ENCODE measurements around the gene TRHDE. TPM values are rescaled to one million over a fixed set of nuclear protein-coding genes. Genes with fewer than 3 reads are reported as not detected.
A peak's percentile ranks its signal among the peaks of the same experiment; 100 is the strongest.

Gene TRHDE
- total and polyA plus RNA-seq, 9 of the 15 experiments (the other 6 are each of a cell fraction or from before 2014, with no cell fraction given) = 0.03 to 0.29 (median 0.09) TPM

GRCh38 chr12:72560003-72560769 lies 288.0 kb downstream of the TRHDE start (continued):
- TF ChIP-seq ZNF184 (CRISPR knock-in tag; IDR thresholded peaks at IDR 0.05) = no peak
- TF ChIP-seq PTRF (tag; IDR thresholded peaks at IDR 0.05) = no peak
- TF ChIP-seq ZNF239 (CRISPR knock-in tag; IDR thresholded peaks at IDR 0.05) = no peak
- no peak for TF ChIP-seq ARID4B (CRISPR knock-in tag; IDR thresholded peaks at IDR 0.05)
- no peak for TF ChIP-seq ZNF140 (CRISPR knock-in tag; IDR thresholded peaks at IDR 0.05)
- no peak for TF ChIP-seq ETV5 (CRISPR knock-in tag; IDR thresholded peaks at IDR 0.05; ENCODE audit: low read depth)

DNA sequence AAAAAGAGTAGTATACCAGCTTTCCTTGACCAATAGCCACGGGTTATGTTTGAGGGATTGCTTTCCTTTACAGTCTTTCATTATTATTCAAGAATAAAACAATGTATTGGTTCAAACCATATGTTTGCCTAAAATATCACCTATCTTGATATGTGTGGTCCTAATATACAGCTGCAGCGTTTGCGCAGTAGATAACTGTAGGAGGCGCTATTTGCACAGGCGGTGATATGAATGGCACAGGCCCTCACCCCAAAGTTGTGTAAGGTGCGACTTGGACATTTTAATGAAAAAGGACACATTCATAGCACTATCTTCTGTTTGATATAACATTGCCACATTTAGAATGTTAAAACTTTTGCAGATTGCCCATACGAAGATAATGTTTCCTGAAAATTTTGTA lies 298.4 kb downstream of the TRHDE start:
- intact Hi-C loops (cut with micrococcal nuclease) (no loop called here), in situ Hi-C loops (cut with MboI) (no loop called here)
- Histone ChIP-seq H3K79me2 (ENCODE audit: control insufficient read depth, insufficient read depth, low read length) (no peaks in the 10 kb centered on the region), H3K9ac (ENCODE audit: insufficient read depth in 1 of 2, low read depth in 2 of 2, low read length in 2 of 2) (no peak overlapping the region), H3K4me3 (no peak overlapping the region), H4K20me1 (replicated peaks; ENCODE audit: control insufficient read depth, insufficient read depth, low read length) (no peaks in the 10 kb centered on the region), H2AFZ (ENCODE audit: low read depth, low read length) (no peak overlapping the region), H3K4me2 (ENCODE audit: insufficient read depth, low read length) (no peak overlapping the region), H3K27me3 (ENCODE audit: control insufficient read depth in 2 of 2, insufficient read depth in 2 of 2, low read length in 2 of 2) (no peaks in the 10 kb centered on the region), H3K9me1 (ENCODE audit: control insufficient read depth, insufficient read depth, low read length) (no peaks in the 10 kb centered on the region), H3K27ac (ENCODE audit: extremely low read depth, low read depth, low read length) (no peak overlapping the region), H3K36me3 (ENCODE audit: control insufficient read depth, insufficient read depth, low read length) (no peaks in the 10 kb centered on the region), H3K4me1 (replicated peaks in 1 of 2; ENCODE audit: control insufficient read depth in 2 of 2, insufficient read depth in 2 of 2, low read length in 2 of 2) (no peaks in the 10 kb centered on the region), H3K9me3 (replicated peaks; ENCODE audit: control insufficient read depth, insufficient read depth, low read depth, low read length) (no peaks in the 10 kb centered on the region)
- 2% methylated on average over 7 of the region's 7 CpGs for WGBS (ENCODE audit: insufficient coverage, low coverage, missing lambda C conversion rate)
- no peak for FAIRE-seq
- TF ChIP-seq CTCF (IDR thresholded peaks at IDR 0.05 in 2 of 3, conservative IDR thresholded peaks at IDR 0.05 in 1 of 3; ENCODE audit: insufficient read depth in 2 of 3, low read depth in 1 of 3, low read length in 3 of 3) (peak; percentile 10 to 22 (median 15); a peak in 1 of 6 replicates), EZH2 (IDR thresholded peaks at IDR 0.05; ENCODE audit: borderline replicate concordance, low read depth, low read length) (no peak), RAD21 (CRISPR knock-in tag; conservative IDR thresholded peaks at IDR 0.05 in 1 of 2, IDR thresholded peaks at IDR 0.05 in 1 of 2) (peak in 1 of 2 experiments; percentile 56; a peak in 2 of 4 replicates)
- no TSS peak for BruUV-seq (replicated peaks)
- DNase-seq (ENCODE audit: extremely low read depth in 1 of 4, low spot score in 3 of 4) = peak in 1 of 4 experiments; percentile 9
- ATAC-seq = no peak
- ChIA-PET POLR2A (no interaction called here), CTCF (ENCODE audit: low intra/inter-chr PET ratio) (no interaction called here)
